PFSK-1 (cell line): ENCODE measurements around the gene UBA1.

ENCODE experiments used
- FOXP2 ChIP-seq: optimal IDR thresholded peaks from 2 replicates; pipeline ENCODE3; 2011; ENCODE audit warnings: borderline replicate concordance, control low read depth, inconsistent platforms; ENCODE audit not compliant: insufficient read depth; ENCODE audit errors: extremely low read length, extremely low read depth
- POLR2AphosphoS5 ChIP-seq: IDR thresholded peaks from 2 replicates; pipeline ENCODE4 v1.6.1; 2012; ENCODE audit warnings: low read depth, mild to moderate bottlenecking, control low read depth, low read length, moderate library complexity
- REST ChIP-seq, 2 experiments: IDR thresholded peaks; 2 replicates each; pipeline versions ENCODE4 v1.6.1 to v1.8.0; 2011 to 2012; ENCODE audit warnings: low read depth in 2 of 2, low read length in 2 of 2, control low read depth in 1 of 2, inconsistent platforms in 1 of 2, mild to moderate bottlenecking in 1 of 2, moderate library complexity in 1 of 2; ENCODE audit not compliant: insufficient read depth in 1 of 2
- SIN3A ChIP-seq: IDR thresholded peaks from 2 replicates; pipeline ENCODE4 v1.6.1; 2012; ENCODE audit warnings: mild to moderate bottlenecking, low read length, moderate library complexity, borderline replicate concordance; ENCODE audit not compliant: insufficient read depth
- TAF1 ChIP-seq: IDR thresholded peaks from 2 replicates; pipeline ENCODE4 v1.6.1; 2012; ENCODE audit warnings: low read length, control low read depth, borderline replicate concordance; ENCODE audit not compliant: insufficient read depth

Gene UBA1

GRCh38 chrX:47239199-47239598 is 45.6 kb downstream of the UBA1 start:
- TF ChIP-seq REST (IDR thresholded peaks at IDR 0.05; ENCODE audit: insufficient read depth in 1 of 2, low read depth in 2 of 2, low read length in 2 of 2) (no peak), SIN3A (no peak), FOXP2 (no peak), POLR2AphosphoS5 (no peak), TAF1 (no peak)

DNA sequence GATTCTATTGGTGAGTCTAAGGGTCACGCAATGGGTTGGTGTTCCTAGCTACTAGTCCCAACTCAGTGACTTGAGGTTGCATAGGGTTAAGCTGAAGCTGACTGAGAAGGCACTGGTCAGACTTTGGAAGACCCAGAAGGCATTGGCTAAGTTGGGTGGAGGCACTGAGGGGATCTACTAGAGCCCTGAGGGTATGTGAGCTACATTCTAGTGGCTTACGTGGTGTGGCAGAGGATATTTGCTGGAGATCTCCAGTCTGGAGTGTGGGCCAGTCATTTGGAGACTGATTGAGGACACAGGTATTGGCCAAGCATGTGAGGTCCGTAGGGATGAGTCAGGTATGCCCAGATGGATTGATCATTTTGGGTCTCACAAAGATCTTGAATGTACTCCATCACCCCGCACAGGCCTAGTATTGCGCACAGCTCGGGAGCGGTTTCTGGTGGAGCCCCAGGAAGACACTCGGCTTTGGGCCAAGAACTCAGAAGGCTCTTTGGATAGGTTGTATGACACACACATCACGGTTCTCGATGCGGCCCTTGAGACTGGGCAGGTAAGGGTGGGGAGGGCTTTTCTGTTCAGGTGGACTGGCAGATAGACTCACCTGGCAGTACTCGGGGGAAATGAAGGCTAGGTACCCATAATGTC is 46.4 kb downstream of the UBA1 start:
- TF ChIP-seq TAF1, result no peak
- TF ChIP-seq REST (IDR thresholded peaks at IDR 0.05; ENCODE audit: insufficient read depth in 1 of 2, low read depth in 2 of 2, low read length in 2 of 2), result no peak
- no peak for TF ChIP-seq SIN3A
- no peak for TF ChIP-seq FOXP2
- TF ChIP-seq POLR2AphosphoS5, result no peak

DNA sequence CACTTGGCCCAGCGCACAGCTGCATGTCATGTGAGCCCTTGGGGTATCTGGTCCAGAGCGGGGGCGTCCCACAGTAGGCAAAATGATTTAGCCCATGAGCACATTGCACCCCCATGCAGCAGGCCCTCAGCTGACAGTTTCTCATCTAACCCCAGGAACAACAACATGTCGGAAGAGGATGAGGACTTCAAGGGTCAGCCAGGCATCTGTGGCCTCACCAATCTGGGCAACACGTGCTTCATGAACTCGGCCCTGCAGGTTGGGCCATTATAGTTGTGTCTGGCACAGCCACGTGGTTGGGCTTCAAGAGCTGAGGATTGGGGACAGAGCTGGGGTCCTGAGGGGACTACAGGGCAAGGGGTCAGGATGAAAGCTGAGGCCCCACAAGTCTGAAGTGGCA is 47.0 kb downstream of the UBA1 start:
- TF ChIP-seq SIN3A (no peak), REST (IDR thresholded peaks at IDR 0.05; ENCODE audit: insufficient read depth in 1 of 2, low read depth in 2 of 2, low read length in 2 of 2) (no peak), FOXP2 (no peak), TAF1 (no peak), POLR2AphosphoS5 (no peak)

DNA sequence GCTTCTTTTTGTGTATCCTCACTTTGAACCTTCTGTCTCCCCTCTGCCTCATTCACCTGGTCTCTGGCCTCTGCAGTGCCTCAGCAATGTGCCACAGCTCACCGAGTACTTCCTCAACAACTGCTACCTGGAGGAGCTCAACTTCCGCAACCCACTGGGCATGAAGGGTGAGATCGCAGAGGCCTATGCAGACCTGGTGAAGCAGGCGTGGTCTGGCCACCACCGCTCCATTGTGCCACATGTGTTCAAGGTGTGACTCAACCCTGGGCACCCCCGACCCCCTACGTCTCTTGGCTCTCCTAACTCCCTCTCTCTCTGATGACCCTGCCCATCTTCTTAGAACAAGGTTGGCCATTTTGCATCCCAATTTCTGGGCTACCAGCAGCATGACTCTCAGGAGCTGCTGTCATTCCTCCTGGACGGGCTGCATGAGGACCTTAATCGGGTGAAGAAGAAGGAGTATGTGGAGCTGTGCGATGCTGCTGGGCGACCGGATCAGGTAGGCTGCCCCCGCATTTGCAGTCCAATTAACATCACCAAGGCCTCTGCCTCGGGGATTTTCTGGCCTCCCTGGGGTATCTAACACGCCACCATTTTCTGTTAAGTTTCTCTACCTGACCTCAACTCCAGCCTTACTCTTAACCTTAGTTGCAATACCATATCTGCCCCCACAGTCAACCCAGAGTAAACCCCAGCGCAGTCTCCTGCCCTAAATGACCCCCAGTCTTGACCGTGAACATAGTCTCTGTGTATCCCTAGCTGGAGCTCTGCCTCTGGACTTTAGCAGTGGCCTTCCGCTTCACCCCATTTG is 47.8 kb downstream of the UBA1 start:
- TF ChIP-seq REST (IDR thresholded peaks at IDR 0.05; ENCODE audit: insufficient read depth in 1 of 2, low read depth in 2 of 2, low read length in 2 of 2), result no peak
- TF ChIP-seq SIN3A, result no peak
- TF ChIP-seq FOXP2, result no peak
- no peak for TF ChIP-seq TAF1
- no peak for TF ChIP-seq POLR2AphosphoS5

GRCh38 chrX:47242321-47242720 is 48.7 kb downstream of the UBA1 start:
- TF ChIP-seq SIN3A (no peak), FOXP2 (no peak), REST (IDR thresholded peaks at IDR 0.05; ENCODE audit: insufficient read depth in 1 of 2, low read depth in 2 of 2, low read length in 2 of 2) (no peak), POLR2AphosphoS5 (no peak), TAF1 (no peak)
